Heart left ventricle (tissue), 13 donors: Measurements from ENCODE around the gene ZBTB46.

Source experiments
- CTCF ChIP-seq, 12 donors: fragments of 200-600 bp; sonication (generic) in 4 of 12; IDR thresholded peaks; one replicate each; pipeline versions ENCODE4 v1.5.0 to v1.8.0; 2018 to 2022; ENCODE audit warnings: antibody characterized with exemption in 12 of 12, mild to moderate bottlenecking in 5 of 12
- POLR2A ChIP-seq, 2 donors: fragments of 450-650 bp; IDR thresholded peaks; one replicate each; pipeline ENCODE4 v1.6.1; 2017; ENCODE audit warnings: antibody characterized with exemption in 2 of 2, mild to moderate bottlenecking in 2 of 2, moderate library complexity in 2 of 2
- donor health status: ischemic (EF 13 %, LVEDD 7.1; RV severe dilation, severe dysfunction).
- donor health status: DM: no; HTN: yes; CAD: no.
- donor health status: DM: no; HTN: no; CAD: no.
- donor health status: ischemic (EF 25% LVEDD 6.9; RV normal size, moderate dysfunction).
- donor health status: ischemic (EF 25% LVEDD 5.7; RV mildly dilated, moderate dysfunction).
- donor health status: ischemic (EF 35%, LVEDD 5.7; RV mildly dilated, moderate dysfunction).
- donor health status: nonischemic (EF 11% LVEDD 7.7; RV severe dilation, severe dysfunction).
- donor health status: DM: yes; HTN: yes; CAD: no.
- donor health status: PGD.
- donor health status: ischemic (EF 29% LVEDD 5.4; RV normal size, mild dysfunction).
- donor health status: nonischemic (EF 23%, LVEDD 6.1; RV moderate dilation, normal function).

- TF ChIP-seq CTCF (IDR thresholded peaks at IDR 0.05) = no peak
- TF ChIP-seq POLR2A (IDR thresholded peaks at IDR 0.05) = no peak
These were observed 94.0 kb downstream of the ZBTB46 start for GRCh38 chr20:63736893-63737694.
